HG03135 (cell line): Measurements from ENCODE around the gene IFRD2.

Source experiments
- ATAC-seq: cut with Tn5 transposase; IDR thresholded peaks from one replicate; pipeline ENCODE4 v1.9.1; 2021; ENCODE audit warnings: mild to moderate bottlenecking, moderate library complexity; ENCODE audit not compliant: unreplicated experiment

Gene IFRD2

GRCh38 chr3:50292159-50293078 is at the start of gene IFRD2:
Gene IFRD2, minus strand, starts transcription at chr3:50292429. Its CDS starts 155 bp downstream, at chr3:50292274.
- peak; percentile 93 for ATAC-seq

GRCh38 chr3:50341537-50341936 is 49.3 kb upstream of the IFRD2 start:
- ATAC-seq, result no peak

- ATAC-seq, result no peak
These were observed 48.5 kb upstream of the IFRD2 start, which contains the start of gene RASSF1 for GRCh38 chr3:50340448-50341329. Gene RASSF1, minus strand, starts transcription at chr3:50340836. Its CDS starts 31 bp downstream, at chr3:50340805.

GRCh38 chr3:50340147-50340447 is 47.9 kb upstream of the IFRD2 start:
- ATAC-seq, result no peak

- ATAC-seq, result no peak
These were observed 47.4 kb upstream of the IFRD2 start for GRCh38 chr3:50339485-50340146.

- no peak for ATAC-seq
These were observed 46.7 kb upstream of the IFRD2 start for GRCh38 chr3:50338965-50339364.

GRCh38 chr3:50337175-50337861 is 45.1 kb upstream of the IFRD2 start:
- peak; percentile 67 for ATAC-seq

GRCh38 chr3:50336452-50337174 is 44.4 kb upstream of the IFRD2 start:
- peak; percentile 27 for ATAC-seq

GRCh38 chr3:50334339-50335075 is 42.3 kb upstream of the IFRD2 start:
- ATAC-seq, result no peak

GRCh38 chr3:50333744-50334328 is 41.6 kb upstream of the IFRD2 start:
- ATAC-seq, result no peak

- no peak for ATAC-seq
These were observed 39.2 kb upstream of the IFRD2 start for GRCh38 chr3:50331364-50331907.

- no peak for ATAC-seq
These were observed 38.1 kb upstream of the IFRD2 start for GRCh38 chr3:50330330-50330729.

GRCh38 chr3:50327943-50328691 is 35.9 kb upstream of the IFRD2 start, which contains the start of gene TUSC2:
Gene TUSC2, minus strand, starts transcription at chr3:50328223. Its CDS starts 124 bp downstream, at chr3:50328099.
- peak; percentile 76 for ATAC-seq

- no peak for ATAC-seq
These were observed 34.9 kb upstream of the IFRD2 start for GRCh38 chr3:50327129-50327528.

- ATAC-seq, result no peak
These were observed 33.9 kb upstream of the IFRD2 start for GRCh38 chr3:50326182-50326541.

GRCh38 chr3:50325497-50326181 is 33.4 kb upstream of the IFRD2 start:
- ATAC-seq, result no peak

GRCh38 chr3:50325113-50325480 is 32.9 kb upstream of the IFRD2 start:
- no peak for ATAC-seq
